T47D (cell line): ENCODE data around the gene TCF7L2.

ENCODE experiments used
- DNase-seq, 2 experiments: peaks; one replicate each; pipeline versions ENCODE4 v3.0.0 to v3.0.0-alpha.2; 2011 to 2012; ENCODE audit warnings: low read depth in 1 of 2, low spot score in 1 of 2
- JUND ChIP-seq: IDR thresholded peaks from 2 replicates; pipeline ENCODE4 v1.6.1; 2012; ENCODE audit warnings: low read depth
- in situ Hi-C: cut with HindIII; loops from 2 replicates; pipeline ENCODE4 v1.10.0; 2016; ENCODE audit warnings: low sequenced_read_pairs, low pct_unique_long_range_greater_than_20kb

Gene TCF7L2

DNA sequence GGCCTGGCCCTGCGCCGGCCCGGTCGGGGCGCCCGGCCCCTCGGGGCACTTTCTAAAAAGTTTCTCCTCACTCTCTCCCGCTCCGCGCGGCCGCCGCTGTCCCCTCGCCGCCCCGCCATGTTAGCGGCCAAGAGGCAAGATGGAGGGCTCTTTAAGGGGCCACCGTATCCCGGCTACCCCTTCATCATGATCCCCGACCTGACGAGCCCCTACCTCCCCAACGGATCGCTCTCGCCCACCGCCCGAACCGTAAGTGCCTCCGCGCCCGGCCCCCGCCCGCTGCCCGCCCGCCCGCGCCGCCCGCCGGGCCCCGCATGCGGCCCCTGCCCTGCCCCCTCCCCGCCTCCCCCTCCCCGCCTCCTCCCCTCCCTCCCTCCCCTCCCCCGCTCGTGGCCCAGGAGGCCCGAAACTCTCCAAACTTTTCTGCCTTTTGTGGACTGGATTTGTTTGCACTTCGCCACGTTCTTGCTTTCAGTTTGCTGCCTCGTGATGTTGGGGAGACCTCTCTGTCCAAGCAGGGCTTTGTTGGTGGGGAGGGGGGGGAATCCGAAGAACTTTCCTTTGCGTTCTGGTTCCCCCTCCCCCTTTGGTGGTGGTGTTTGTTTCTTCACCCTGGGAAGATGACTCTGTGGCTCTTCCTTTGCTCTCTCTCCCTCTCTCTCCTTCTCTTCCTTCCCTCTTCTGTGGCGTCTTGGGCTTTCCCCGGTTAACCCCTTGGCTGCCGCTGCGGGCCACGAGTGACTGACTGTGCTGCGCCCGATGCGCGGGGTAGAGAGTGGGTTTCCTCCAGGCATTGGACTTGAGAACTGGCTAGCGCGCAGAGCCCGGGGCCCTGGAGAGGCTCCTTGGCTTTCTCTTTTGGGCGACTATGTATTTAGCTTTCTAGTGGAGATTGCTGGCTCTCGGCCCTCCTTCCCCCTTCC is 1.6 kb downstream of the TCF7L2 start:
- TF ChIP-seq JUND, result no peak
- peak in 1 of 2 experiments; percentile 79 for DNase-seq
- in situ Hi-C loops, result no loop called here

DNA sequence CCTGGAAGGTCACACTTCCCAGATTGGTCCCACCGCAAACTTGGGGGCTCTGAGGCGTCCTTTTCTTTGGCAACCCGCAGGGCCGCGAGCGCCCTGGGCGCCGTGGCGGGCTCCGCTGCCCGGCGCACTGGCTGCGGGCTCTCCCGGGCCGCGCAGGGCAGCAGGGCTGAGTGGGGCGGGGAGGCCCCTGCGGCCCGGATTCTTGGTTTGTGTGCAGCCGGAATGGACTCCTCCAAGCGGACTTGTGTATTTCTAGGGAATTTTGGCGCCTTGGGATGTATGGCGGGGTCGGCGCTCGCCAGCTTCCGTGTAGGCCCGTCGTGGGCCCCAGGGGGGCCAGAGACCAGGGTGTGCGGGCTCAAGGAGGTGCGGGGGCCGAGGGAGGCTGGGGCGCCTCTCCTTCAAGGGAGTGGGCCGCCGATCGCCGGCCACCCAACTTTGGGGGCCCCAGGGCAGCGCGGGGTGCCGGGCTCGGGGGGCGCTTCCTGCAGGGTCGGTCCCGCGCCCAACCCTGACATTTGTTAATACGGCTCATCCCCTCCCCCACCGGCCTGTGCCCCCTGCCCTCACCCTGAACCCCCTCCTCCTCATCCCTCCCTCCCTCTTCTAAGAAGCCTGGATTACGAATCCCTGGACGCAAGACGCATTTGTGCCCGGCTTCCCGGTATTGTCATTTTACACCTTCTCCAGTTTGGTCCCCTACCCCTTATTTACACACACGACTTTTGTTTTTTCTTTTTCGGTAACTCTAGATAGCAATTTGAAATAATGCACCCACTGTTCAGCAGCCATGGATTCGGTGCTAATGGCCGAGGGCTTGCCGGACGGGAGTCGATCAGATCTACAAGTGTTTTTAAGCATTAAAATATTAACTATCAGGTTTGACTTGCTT is 2.5 kb downstream of the TCF7L2 start:
- in situ Hi-C loops, result no loop called here
- peak in 1 of 2 experiments; percentile 42 for DNase-seq

DNA sequence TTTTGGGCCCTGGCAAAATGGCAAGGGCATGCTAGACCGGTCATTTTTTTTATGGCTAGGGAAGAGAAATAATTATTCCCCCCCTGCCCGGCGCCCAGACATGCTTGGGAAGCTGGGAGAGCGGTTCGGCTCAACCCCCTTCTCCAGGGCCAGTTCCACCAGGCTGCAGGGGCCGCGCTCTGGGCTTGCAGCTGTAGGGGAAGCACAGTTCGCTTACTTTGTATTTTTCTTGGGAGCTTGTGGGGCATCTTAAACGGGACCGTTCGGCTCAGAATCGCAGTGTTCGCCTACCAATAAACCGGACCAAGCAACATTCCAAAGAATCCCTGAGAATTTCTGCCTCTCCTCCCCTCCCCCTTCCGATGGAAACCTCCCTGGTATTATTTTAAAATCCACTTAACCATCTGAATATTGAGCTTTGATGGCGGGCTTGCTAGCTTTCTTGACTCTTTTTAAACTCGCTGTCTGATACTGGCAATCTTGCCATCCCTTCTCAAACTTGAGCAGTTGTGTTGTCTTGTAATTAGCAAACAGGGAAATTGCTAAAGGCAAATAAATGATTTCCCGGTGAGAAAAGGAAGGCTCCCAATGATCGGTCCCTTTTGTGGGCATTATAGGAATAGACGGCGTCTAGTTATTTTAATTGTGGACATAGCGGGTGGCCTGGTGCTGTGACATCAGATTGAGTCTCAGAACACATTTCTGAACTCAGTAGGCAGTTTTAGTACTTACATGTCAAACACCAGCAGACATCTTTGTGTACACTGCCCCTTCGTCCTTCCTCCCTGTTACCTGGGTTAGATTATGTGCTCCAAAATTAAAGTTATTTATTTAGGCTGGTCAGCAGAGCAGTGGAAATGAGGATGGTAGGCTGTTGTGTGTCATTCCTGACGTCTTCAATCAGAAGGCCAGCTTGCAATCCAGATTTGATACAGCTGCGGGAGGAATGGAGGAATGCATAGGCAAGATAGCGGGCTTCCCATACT is 3.4 kb downstream of the TCF7L2 start:
- peak in 1 of 2 experiments; percentile 48 for DNase-seq
- in situ Hi-C loops, result no loop called here
- no peak for TF ChIP-seq JUND

More for the DNA sequence above, 2.5 kb downstream of the TCF7L2 start:
- no peak for TF ChIP-seq JUND

DNA sequence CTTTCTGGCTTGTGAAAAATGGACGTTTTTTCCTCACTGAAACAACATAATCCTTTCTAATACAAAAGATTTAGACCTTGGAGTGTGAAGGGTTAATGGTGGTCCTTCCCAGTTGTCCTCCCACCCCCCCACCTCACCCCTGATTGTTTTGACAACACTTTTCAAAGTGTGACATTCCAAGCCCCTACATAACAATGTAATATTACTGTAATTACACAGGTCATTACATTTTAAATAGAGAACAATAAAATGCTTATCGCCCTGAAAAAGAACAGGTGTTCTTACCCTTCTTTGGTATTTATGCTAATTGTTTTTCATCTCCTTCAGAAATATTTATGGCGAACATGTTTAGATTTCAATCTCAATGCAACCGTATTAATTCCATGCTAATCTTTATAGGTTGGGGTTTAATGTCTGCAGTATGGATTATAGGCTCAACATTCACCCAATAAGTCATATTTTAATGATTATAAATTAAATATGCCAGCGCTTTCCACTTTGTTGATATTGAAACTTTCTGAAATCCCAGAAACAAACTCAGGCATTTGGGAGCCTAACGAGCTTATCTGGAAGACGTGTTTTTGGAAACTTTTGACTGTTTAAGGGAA is 5.0 kb downstream of the TCF7L2 start:
- no peak for TF ChIP-seq JUND
- no peak for DNase-seq
- in situ Hi-C loops, result no loop called here

DNA sequence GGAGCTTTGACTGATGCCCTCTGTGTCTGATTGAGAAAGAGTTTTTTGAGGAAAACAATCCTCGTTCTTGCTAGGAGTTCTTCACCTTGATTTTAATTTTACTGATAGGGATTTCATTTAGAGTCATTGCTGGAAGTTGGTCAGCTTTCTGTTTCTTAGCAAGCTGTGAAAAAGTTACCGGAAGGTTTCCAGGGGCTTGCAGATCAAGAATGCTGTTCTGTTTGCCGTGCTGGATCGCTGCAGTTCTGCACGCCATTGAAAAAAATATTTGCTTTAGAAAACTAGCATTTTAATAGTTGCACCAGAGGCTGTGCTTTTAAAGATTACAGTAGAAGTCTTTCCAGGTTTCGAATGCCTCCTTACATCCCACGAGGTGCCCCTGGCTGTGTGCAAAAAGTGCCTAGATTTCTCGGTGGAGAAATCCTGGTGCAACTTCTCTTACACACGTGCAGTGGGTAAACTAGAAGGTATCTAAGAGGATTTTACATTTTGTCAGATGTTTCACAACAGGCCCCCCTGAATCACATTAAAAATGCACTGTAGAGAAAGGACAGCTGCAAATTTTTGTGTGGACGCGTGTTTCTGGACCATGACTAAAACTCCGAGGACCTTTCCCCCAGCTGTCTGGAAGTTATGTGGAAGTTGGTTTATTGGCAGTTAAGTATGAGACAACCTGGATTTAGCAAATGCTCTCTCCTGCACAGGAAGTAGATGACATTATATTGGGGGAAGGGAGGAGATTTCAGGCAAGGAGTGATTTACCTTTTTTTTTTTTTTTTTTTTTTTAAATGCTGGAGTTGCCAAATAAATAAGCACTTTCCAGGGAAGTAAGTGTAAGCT is 5.8 kb downstream of the TCF7L2 start:
- TF ChIP-seq JUND, result no peak
- DNase-seq, result no peak
- in situ Hi-C loops, result no loop called here

DNA sequence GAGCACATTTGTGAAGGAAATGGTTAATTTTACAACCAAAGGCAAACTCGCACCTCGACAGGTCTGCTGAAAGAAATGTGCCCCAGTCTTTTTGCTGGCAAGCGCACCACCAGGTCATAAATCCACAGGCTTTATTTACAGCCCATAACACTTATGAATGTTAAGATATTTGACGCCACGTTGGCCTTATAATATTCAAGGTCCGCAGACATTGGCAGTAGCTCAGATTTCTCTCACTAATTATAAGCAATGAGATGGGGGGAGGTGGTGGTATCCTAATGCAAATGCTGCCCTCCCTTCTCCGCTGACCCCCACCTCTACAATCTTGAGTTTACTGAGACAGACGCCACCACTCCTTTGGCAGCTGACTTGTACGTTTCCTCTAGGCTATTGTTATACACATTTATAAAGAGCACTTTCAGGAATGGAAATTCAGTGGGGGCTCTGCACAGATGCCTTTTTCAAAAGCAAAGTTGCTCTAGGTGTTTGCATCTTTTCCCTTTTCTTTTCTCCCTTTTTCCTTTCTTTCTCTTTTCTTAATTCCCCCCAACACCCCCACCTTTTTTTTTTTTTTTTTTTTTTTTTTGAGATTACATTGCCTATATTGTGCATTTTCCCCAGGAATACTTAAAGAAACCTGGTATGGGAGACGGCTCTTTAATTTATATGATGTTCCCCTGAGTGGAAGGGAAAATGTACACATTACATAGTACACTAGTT is 6.7 kb downstream of the TCF7L2 start:
- in situ Hi-C loops, result no loop called here
- TF ChIP-seq JUND, result no peak
- no peak for DNase-seq

DNA sequence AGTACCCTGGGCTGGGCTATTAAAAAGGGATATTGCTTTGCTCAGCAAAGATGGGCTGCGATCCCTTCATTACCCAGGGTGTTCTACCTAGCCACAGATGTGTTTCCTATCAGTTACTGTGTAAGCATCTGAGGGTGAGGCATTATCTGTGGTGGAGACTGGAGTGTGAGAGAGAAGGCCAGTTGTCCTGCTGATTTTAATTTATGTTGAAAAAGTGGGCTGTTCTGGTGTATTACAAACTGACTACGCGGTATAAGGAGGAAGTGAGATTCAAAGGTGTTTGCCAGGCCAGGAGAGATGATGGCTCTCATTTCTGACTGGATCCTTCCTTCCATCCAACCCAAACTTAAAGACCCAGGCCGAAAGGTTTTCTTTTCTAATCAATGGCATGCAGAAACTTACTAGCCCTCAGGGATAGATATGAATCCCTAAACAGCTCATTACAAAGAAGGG is 7.6 kb downstream of the TCF7L2 start:
- in situ Hi-C loops, result no loop called here
- DNase-seq, result no peak

DNA sequence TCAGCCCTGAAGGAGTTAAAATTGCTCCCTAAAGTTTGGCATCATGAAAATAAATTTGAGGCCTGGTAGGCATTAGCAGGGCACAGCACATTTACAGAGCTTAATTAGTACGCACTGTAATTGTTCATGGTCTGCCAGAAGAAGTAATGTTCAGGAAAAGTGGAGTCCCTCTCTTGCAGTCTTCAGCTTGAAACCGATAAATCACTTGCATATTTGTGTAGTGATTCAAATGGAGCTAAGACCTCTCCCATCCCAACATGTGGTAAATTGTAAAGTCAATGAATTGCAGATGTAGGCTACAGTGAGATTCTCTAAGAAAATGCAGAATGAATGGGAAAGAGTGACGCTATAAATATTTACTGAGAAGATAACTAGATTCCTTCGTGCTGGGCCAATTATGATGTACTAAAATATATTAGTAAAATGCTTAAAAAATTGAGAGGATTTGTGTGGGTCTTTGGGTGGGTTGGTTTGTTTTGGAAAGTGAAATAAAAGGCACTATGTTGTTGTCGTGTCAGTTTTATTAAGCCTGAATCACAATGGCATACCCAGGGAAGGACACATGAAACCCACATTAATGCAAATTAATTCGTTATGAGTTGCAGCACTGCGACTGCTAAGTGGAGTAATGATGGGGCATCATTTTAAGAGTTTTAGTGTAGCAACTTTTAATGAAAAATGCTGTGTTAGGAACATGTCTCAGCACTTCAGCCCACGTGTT is 8.4 kb downstream of the TCF7L2 start:
- no peak for DNase-seq
- no peak for TF ChIP-seq JUND
- in situ Hi-C loops, result no loop called here

More for the DNA sequence above, 7.6 kb downstream of the TCF7L2 start:
- TF ChIP-seq JUND, result no peak

DNA sequence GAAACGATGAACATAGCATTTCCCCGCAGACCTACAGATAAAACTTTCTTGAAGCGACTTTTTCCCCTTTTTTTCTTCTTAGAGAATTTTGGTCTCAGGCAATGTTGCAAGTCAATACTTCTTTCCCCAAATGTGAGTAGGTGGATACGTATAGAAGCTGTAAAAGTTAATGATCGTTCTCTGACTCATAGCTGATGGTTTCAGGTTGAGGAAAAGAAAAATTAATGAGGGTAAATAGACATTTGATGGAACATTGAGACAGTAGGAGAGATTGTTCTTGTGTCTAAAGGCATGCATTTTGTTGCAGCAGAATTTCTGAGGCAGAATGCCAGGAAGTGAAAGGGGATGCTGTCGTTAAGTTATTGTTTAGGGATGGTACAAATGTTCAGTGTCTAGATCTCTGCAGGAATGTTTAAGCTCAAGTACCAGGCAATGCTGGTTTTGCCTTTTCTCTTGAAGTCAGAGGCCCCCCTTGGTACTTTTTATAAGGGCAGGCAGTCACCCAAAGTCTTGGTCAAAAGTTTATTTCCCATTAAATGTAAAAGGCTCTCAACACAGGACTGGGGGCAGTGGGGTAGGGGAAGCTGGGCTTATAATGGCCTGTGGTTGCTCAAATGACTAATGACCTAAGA is 9.3 kb downstream of the TCF7L2 start:
- no peak for DNase-seq
- no peak for TF ChIP-seq JUND
- in situ Hi-C loops, result no loop called here
